Measurements from ENCODE around the gene PAFAH1B2. TPM values are rescaled to one million over a fixed set of nuclear protein-coding genes. Genes with fewer than 3 reads are reported as not detected.
"Not testable (repeated sequence)": the region's sequence is repeated elsewhere in the genome, so short reads cannot be mapped to it uniquely, and the experiment has no call there.

PAFAH1B2 gene
- total RNA-seq, 3 donors from 2014 or later: 76.8 to 92.2 (median 86.2) TPM

GRCh38 chr11:117100556-117100955 is 43.5 kb upstream of the PAFAH1B2 start:
- intact Hi-C loops (cut with DNase I; ENCODE audit: low total_unique reads): no loop called here
- Histone ChIP-seq H3K9me3 (no peaks in the 10 kb centered on the region), H3K4me1 (peaks cover 0 to 9% of the 10 kb centered on the region in 2 donors), H3K27me3 (no peaks in the 10 kb centered on the region), H3K27ac (peak overlapping the region; percentile 99), H3K4me3 (no peak overlapping the region), H3K36me3 (no peaks in the 10 kb centered on the region)
- no peak for DNase-seq (ENCODE audit: low spot score in 2 of 2)
- TF ChIP-seq POLR2A (IDR thresholded peaks at IDR 0.05): no peak
- TF ChIP-seq CTCF (IDR thresholded peaks at IDR 0.05): no peak
- no peak for TF ChIP-seq POLR2AphosphoS5 (IDR thresholded peaks at IDR 0.05)

- Histone ChIP-seq H3K27me3 (no peaks in the 10 kb centered on the region), H3K4me3 (no peak overlapping the region), H3K36me3 (no peaks in the 10 kb centered on the region), H3K27ac (no peak overlapping the region), H3K4me1 (no peaks in the 10 kb centered on the region), H3K9me3 (no peaks in the 10 kb centered on the region)
- intact Hi-C loops (cut with DNase I; ENCODE audit: low total_unique reads): no loop called here
- DNase-seq (ENCODE audit: low spot score in 2 of 2): no peak
- TF ChIP-seq POLR2AphosphoS5 (IDR thresholded peaks at IDR 0.05) (no peak), CTCF (IDR thresholded peaks at IDR 0.05) (no peak), POLR2A (IDR thresholded peaks at IDR 0.05) (no peak)
Observed at GRCh38 chr11:117107701-117108590, 36.1 kb upstream of the PAFAH1B2 start.

- no peak for TF ChIP-seq POLR2AphosphoS5 (IDR thresholded peaks at IDR 0.05)
- no peak for TF ChIP-seq CTCF (IDR thresholded peaks at IDR 0.05)
- no peak for TF ChIP-seq POLR2A (IDR thresholded peaks at IDR 0.05)
- Histone ChIP-seq H3K27me3 (no peaks in the 10 kb centered on the region), H3K4me3 (no peak overlapping the region), H3K27ac (no peak overlapping the region), H3K36me3 (no peaks in the 10 kb centered on the region), H3K9me3 (no peaks in the 10 kb centered on the region), H3K4me1 (no peaks in the 10 kb centered on the region)
- intact Hi-C loops (cut with DNase I; ENCODE audit: low total_unique reads): no loop called here
- DNase-seq (ENCODE audit: low spot score in 2 of 2): no peak
Observed at GRCh38 chr11:117110294-117110950, 33.7 kb upstream of the PAFAH1B2 start.

GRCh38 chr11:117112497-117112896 is 31.6 kb upstream of the PAFAH1B2 start:
- DNase-seq (ENCODE audit: low spot score in 2 of 2); H3K27me3 ChIP-seq; intact Hi-C loops (cut with DNase I; ENCODE audit: low total_unique reads); H3K36me3 ChIP-seq; H3K27ac ChIP-seq; H3K9me3 ChIP-seq; H3K4me3 ChIP-seq; H3K4me1 ChIP-seq: not testable (repeated sequence)

GRCh38 chr11:117112939-117113338 is 31.1 kb upstream of the PAFAH1B2 start:
- H3K27ac ChIP-seq; H3K4me3 ChIP-seq; H3K9me3 ChIP-seq; H3K27me3 ChIP-seq; H3K4me1 ChIP-seq; intact Hi-C loops (cut with DNase I; ENCODE audit: low total_unique reads); H3K36me3 ChIP-seq; DNase-seq (ENCODE audit: low spot score in 2 of 2): not testable (repeated sequence)

GRCh38 chr11:117117681-117118080 is 26.4 kb upstream of the PAFAH1B2 start:
- intact Hi-C loops (cut with DNase I; ENCODE audit: low total_unique reads): no loop called here
- TF ChIP-seq POLR2A (IDR thresholded peaks at IDR 0.05) (no peak), POLR2AphosphoS5 (IDR thresholded peaks at IDR 0.05) (no peak), CTCF (IDR thresholded peaks at IDR 0.05) (no peak)
- Histone ChIP-seq H3K27me3 (no peaks in the 10 kb centered on the region), H3K36me3 (no peaks in the 10 kb centered on the region), H3K4me3 (no peak overlapping the region), H3K27ac (no peak overlapping the region), H3K9me3 (no peaks in the 10 kb centered on the region), H3K4me1 (no peaks in the 10 kb centered on the region)
- DNase-seq (ENCODE audit: low spot score in 2 of 2): no peak

All from breast epithelium (tissue), 4 donors.